ENCODE measurements around the gene ZBTB42.

ZBTB42 gene

GRCh38 chr14:104800771-104801519, at the start of gene ZBTB42:
Gene ZBTB42, plus strand, starts transcription at chr14:104801101. Its CDS starts 97 bp downstream, at chr14:104801198.
- DNase-seq, result no peak

DNA sequence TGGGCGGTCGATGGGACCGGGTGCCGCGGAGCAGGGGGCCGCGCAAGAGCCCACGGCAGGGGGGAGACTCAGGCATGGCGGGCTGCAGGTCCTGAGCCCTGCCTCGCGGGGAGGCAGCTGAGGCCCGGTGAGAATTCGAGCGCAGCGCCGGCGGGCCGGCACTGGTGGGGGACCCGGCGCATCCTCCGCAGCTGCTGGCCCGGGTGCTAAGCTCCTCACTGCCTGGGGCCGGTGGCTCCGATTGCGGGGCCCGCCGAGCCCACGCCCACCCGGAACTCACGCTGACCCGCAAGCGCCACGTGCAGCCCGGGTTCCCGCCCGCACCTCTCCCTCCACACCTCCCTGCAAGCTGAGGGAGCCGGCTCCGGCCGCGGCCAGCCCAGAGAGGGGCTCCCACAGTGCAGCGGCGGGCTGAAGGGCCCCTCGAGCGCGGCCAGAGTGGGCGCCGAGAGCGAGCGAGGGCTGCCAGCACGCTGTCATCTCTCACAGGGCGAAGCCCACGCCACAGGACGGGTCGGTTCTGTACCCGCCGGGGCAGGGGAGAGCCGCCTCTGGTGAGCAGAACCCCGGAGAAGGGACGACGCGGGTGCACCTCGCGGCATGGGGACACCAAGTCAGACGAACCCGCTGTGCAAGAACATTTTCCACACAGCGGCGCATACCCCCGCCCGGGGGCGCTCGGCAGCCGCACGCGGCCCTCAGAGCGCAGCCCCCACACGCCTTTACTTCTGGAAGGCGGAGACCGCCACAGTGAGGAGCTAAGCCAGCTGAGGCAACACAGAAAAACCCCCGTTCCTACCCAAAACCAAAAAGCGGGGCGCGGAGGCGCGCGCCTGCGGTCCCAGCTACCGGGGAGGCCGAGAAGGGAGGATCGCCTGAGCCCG, 49.1 kb upstream of the ZBTB42 start:
- no peak for DNase-seq

DNA sequence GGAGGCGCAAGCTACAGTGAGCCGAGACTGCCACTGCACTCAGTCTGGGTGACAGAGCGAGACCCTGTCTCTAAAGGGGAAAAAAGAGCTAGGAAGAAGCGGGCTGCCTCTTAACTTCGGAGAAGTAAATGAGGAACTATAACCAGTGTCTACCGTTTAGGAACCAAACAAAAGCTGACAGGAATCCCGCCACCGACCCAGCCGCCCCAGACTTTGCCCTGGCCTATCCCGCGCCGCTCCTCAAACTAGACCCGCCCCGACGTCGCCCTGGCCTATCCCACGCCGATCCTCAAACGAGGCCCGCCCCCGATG, 48.5 kb upstream of the ZBTB42 start:
- no peak for DNase-seq

GRCh38 chr14:104752735-104753527, 48.0 kb upstream of the ZBTB42 start, which contains the start of gene SIVA1:
Gene SIVA1, plus strand, starts transcription at chr14:104753147. Its CDS starts 55 bp downstream, at chr14:104753202.
- peak; percentile 95 for DNase-seq

DNA sequence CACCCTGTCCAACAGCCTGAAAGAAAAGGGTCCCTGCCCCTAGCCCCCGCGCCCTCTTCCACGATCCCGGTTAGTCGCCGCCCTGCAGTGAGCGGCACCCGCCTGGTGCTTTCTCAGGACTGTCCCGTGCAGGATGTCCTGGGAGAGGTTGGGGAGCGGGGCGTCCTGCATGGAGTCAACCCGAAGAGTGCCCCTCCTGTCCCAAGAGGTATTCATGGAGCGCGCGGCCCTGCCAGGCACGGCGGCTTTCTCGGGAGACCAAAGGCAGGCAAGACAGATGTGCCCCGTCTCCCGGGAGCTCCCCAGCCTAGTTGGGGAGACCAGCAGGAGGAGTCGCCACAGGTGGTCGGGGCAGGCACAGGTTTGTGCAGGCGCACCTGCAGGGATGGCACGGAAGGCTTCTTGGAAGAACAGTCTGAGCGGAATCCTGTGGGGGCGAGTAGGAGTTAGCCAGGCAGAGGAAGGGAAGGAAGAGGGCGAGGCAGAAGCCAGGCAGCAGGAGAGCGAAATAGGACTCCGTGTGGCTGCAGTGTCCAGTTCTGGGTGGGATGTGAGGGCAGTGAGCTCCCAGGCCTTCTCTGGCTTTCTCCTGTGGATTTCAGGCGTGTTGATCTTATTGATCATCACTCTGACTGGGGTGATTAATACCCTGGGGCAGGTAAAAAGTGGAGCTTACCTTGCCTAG, 47.2 kb upstream of the ZBTB42 start:
- DNase-seq, result no peak

DNA sequence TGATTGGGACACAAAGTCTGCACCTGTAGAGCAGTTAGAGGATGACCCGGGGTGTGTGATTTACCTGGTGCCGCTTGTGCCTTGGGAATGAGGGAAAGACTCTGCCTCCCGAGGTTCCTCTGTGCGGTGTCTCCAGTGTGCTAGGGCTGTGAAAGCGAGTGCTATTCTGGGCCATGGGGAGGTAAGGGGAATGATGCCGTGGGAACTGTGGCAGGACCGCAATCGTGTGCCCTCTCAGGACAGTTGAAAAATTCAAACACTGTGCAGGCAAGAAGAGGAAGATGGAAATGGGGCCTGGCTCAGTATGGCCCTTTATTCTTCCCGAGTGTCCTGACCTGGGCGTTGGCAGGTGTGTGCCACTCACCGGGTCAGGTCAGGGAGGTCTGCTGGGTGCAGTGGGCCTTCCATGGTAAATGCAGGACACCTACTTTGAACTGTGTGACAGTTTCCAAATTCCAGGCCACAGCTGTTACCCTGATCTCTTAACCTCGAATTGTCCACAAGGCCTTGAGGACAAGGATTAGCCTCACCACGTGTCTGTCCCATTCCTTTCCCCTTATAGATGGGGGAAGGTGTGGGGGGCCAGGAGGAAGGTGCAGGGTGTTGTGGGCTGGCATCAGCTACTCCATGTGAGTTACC, 46.6 kb upstream of the ZBTB42 start:
- no peak for DNase-seq

- no peak for DNase-seq
These were observed 45.3 kb upstream of the ZBTB42 start for GRCh38 chr14:104755621-104756020.

DNA sequence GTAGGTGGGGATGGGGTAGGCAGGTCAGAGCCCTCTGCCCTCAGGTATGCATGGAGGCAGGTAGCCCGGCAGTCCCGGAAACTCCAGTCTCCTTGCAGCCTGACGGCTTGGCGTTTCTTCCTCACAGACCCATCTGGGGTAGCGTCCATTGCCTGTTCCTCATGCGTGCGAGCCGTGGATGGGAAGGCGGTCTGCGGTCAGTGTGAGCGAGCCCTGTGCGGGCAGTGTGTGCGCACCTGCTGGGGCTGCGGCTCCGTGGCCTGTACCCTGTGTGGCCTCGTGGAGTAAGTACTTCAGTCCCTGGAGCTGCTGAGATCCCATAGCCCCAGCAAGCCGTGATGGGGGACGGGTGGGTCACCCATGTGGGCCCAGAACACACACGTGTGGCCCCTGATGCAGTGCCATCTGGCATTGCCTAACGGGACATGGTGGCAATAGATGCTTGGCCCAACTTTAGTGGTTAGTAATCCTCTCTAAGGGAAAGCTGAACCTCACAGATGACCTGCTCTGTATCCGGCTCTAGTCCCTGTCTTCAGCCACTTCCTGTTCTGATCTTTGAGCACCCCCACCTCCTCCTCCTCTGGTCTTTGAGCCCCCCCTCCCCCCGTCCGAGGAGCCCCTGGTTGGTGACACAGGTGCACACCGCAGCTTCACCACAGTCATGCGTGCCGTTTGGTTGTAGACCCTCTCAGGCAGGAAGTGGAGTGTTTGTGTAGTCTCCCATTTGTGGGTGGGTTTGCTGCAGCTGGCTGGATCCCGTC, 44.2 kb upstream of the ZBTB42 start:
- no peak for DNase-seq

DNA sequence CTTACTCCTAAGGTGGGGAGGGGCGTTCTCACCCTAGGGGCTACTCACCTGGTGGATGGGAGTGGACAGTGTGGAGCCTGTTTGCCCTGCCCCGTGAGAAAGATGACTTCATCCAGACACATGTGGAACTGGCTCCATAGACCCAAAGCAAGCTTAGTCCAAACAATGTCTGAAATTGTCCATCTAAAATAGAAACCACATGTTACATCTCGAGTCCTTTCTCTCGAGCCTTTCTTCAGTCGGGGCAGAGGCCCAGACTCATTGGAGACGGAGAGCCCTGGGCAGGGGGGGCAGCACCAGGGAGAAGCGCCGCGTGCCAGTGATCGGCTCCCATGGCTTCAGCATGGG, 43.7 kb upstream of the ZBTB42 start:
- DNase-seq, result no peak

- DNase-seq, result no peak
These were observed 43.1 kb upstream of the ZBTB42 start for GRCh38 chr14:104757681-104758392.

GRCh38 chr14:104758981-104759969, 41.6 kb upstream of the ZBTB42 start:
- DNase-seq, result no peak

DNA sequence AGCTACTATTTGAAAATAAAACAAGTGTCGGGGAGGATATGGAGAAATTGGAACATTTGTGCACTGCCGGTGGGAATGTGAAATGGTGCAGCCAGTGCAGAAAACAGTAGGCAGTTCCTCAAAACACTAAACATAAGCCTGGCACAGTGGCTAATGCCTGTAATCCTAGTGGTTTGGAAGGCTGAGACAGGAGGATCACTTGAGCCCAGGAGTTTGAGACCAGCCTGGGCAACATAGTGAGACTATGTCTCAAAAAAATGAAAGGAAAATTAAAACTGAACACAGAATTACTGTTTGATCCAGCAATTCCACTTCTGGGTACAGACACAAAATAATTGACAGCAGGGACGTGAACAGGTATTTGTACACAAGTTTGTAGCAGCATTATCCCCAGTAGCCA, 35.4 kb upstream of the ZBTB42 start:
- DNase-seq, result no peak

DNA sequence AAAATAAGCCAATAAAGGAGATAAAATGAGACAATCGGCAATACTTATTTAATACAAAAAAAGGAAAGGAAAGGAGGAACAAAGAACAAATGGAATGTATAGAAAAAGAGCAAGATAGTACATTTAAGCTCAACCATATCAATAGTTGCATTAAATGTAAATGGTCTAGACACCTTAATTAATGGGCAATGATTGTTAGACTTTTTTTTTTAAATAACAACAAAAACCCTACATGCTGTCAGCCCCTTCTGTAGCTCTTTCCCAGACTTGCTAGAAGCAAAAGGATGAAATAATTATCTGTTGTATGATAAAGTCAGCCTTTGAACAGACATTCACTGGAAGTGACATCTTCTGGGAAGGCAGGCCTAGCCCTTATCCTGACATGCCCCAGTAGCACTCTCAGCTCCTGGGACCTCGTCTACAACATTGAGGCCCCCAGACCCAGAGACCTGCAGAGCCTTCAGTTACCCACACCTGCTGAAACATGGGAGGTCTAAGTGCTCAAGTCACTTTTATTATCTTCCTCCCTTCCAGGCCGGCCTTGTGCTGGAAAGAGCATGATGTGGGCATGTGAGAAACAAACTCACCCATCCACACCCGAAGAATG, 34.5 kb upstream of the ZBTB42 start:
- DNase-seq, result no peak

DNA sequence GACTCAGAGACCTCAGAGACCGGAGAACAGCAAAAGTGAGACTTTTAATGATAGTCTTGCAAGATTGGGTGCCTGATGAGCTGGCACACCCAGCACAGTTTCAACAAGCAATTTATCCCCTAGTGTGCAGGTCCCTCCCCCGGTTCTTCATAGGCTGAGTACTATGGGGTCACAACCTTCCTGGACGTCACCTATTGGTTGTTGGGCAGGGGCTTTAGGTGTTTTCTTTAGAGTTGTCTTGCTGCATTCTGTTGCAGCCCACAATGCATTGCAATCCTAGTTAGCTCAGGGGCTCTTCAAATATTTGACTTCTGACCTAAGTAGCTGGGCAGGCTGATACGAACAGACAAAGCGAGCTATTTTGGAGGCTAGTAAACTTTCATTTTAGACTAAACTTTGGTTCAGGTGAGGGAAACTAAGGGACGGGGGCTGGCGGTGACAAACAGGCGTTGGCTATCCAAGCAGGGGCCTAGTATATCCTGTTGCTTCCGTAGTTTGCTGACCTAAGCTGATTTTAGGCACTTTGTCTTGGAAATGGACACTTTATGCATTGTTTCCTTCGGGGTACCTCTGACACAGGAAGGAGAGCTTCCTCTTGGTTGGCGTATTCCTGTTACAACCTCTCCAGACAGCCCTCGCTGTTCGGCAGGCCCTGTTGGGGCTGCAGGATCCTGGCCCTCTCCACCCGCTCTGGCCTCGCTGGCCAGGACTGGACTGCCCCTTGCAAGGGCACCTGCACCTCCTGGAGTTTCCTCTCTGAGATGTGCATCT, 33.9 kb upstream of the ZBTB42 start:
- no peak for DNase-seq

DNA sequence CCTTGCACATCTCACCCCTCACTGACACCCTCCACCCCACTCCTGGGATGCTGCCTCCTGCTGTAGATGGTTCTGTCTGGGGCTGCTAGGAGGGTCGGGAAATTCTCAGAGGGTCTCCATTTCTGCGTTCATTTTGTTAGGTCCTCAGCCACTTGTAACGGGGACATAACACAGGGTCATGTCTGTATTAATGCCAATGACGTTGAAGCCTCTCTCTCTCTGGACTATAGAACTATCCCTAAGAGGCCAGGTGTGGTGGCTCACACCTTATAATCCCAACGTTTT, 33.3 kb upstream of the ZBTB42 start:
- DNase-seq, result no peak

DNA sequence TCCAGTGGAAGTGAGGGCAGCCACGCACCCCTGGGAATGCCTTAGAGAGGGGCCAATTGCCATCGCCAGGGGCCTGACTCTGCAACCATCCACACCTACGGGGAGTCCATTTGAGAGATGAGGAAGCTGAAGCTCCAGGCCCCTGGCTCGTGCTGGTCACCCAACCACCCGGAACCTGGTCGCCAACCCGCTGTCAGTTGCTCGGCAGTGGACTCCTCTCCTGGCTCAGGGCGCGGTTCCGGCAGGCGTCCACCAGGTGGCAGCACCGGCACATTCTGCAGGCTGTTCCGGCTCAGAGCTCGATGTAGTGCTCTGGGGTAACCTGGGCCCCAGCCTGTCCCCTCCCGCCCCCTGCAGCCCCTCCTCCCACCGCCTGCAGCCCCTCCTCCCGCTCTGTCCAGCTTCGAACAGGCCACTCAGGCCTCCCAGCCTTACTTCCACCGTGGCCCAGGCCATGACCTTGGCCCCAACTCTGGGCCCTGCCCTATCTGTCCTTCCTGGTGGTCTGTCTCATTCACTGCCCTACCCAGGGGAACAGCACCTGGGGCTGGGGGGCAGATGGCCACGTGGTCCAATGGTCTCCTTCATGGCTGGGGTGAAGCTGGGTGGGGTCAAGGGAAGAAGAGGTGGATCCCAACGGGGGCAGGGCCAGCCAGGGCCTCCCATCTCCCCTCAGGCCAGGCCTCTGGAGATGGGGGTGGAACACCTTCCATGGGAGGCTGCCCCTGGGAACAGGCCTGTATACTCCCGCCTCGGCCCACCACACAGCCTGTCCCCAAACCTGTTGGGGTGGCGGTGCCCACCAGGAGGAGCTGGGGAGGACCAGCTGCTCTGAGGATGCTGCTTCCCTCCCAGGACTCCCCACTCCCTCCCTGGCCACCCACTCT, 32.2 kb upstream of the ZBTB42 start:
- DNase-seq, result peak; percentile 17

DNA sequence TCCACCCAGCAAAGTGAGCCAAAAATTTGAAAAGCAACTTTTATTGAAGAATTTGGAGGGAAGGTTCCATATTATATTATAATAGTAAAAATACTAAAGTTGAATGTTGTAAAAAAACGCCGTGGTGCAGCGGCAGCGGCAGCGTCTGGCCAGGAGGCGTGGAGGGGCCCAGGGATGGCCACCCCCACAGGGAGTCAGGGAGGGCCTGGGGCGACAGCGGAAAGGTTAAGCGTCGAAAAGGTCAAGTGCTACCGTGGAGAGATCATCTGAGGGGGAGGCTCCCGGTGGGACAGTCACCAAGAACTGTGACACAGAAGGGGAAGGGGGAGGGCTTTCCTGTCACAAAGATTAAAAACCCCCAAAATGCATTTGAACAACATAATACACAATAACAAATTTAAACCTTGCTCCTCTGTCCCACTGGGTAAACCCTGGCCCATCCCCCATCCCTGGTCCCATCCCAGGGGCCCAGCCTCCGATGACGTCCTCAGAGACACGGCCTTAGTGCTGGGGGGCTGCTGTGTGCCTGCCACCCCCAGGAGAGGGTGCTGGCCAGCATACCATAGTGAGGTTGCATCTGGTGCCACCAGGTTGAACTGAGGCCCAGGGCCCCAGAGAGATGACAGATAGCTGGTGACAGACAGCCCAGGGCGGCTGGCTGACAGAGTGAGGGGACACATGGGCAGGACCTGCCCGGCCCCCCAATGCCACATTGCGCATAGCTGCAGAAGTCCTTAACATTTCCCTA, 31.4 kb upstream of the ZBTB42 start:
- DNase-seq, result no peak

All from GOT3 (cell line).